Dedifferentiated amniotic fluid mesenchymal stem cell (primary cell): Measurements from ENCODE around the gene TBL1XR1.
A peak's percentile ranks its signal among the peaks of the same experiment; 100 is the strongest.

Source experiments
- DNase-seq: peaks from one replicate; pipeline ENCODE4 v3.0.0-alpha.2; 2016; ENCODE audit errors: extremely low spot score

Gene TBL1XR1

DNA sequence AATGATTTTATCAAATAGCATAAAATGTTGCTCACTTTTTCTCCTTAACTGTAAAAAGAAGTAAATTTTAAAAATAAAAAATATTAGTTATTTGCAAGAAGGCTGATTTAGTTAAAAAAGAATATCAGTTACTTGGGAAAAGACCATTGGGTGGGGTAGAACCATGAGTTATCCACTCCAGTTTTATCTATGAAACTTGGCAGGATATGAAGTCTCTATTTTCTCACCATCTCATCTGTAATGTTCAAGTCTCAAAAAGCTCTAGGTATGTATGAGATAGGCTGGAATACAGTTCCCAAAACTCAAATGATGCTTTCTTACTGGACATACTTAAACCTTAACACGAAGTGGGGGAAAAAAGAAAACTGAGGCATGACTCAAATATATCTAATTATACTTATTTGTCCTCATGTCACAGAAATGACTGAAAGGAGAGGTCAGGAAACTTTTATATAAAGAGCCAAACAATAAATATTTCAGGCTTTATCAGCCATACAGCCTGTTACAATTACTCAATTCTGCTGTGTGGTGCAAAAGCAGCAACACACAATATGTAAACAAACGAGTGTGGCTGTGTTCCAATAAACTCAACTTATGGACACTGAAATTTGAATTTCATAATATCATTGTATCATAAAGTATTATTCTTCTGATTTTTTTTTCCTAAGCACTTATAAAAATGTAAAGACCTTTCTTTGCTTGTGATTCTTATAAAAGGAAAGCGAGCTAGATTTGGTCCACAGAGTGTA lies 131.8 kb downstream of the TBL1XR1 start:
- DNase-seq: no peak

DNA sequence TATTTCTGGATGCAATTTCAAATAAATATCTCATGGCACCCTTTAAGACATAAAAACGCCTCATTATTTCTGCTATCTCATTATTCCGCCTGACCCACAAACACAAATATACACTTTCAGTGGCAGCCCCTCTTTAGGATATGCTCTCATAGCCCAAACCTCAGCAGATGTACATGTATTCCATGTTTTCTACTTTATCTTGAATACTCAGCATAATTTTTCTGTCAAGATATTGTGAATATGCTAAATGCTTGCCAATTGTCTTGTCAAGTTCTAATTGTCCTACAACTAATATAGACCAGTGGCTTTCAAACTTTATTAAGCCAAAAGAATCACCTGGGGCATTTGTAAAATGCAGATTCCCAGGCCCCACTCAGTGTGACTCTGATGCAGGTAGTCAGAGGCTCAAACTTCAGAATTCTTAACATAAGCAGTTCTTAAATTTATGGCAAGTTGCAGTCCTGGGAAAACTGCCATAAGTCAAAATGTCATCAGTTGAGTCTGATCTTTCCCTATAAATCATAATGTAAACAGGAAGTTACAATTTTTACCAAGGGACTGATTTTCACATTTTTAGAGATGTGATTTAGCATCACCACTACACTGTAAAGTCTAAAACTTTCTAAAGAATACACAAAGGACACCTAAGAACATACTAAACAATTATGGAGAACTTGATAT lies 135.1 kb downstream of the TBL1XR1 start:
- DNase-seq: no peak

DNA sequence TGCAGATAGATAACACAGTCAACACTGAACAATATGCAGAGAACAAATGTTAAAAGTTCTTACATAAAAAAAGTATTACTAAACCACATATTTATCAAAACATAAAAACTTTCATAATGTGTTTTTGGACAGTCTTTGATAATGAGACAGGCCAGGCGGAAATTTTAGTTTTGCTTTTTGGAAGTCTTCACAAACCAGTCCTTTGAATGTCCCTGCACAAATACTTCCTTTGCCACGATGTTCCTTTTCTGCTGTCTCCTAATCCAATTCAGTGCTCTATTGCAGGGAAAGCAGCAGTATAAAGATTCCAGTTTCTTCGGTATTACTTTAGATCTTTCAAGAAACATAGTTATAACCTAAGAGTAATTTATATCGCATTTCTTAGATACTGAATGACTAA lies 135.9 kb downstream of the TBL1XR1 start:
- no peak for DNase-seq

DNA sequence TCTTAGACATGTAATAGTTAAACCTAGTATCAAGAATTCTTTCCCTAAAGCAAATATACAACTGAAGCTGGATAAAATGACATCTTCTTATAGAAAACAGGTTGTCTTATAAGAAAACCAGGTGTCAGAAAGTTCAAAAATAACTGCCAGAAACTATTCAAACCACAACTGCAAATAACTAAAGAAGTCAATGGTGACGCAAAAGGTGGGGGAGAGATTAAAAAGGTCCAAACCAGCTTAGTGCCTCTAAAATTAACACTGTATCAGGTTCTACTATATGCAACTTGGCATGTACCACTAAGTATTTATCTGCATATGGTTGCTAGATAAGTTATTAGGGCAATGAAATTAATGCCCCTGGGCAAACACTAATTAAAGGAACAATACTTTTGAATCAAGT lies 136.8 kb downstream of the TBL1XR1 start:
- no peak for DNase-seq

DNA sequence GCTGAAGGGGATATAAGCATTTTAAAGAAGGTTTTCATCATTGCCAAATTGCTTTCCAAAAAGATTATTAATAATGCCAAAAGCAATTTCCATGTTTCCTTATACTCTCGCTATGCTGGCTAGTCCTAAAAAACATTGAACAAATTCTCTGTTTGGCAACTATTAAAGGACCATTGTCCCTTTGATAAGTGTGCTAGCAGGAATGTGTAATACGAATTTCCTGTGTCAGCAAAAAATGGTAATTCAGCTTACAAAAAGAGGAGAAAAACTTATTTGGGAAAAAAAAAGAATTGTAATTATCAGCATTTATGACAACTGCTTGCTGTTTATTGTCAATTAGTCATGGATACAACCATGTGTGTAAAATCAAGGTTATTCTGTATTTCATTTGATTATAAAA lies 138.6 kb downstream of the TBL1XR1 start:
- no peak for DNase-seq

DNA sequence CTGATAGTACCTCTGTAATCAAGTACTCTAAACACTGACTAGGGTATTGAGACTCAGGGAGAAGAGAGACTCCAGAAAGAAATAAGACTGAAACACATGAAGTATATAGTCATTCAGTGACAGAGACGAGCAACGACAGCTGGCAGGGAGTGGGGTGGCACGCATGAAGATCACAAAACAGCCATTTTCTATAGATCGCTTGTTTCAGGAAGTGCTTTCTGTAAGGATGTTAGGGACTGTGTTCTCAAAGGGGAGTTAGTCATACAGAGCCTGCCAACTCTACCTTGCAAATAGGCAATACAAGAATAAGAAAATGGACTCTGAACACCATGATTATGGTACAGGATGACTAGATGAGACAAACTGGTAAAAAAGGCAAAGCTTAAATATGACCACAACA lies 139.5 kb downstream of the TBL1XR1 start:
- DNase-seq: no peak

DNA sequence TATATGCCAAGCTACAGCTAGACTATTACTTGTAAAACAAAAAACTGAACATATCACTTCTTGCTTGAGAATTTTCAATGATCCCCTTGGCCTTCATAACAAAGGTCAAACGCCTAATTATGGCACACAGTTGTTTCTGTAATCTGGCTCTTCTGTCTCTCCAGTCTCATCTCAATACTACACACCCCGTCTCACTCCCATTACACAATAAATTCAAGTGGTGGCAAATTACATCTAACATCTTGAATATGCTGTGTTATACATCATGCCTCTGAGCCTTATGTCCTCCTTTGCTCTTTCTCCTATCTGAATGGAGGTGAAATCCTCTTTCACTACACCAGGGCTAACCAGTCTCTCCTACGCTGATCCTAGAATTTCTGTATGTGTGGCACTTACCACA lies 140.4 kb downstream of the TBL1XR1 start:
- DNase-seq: no peak

DNA sequence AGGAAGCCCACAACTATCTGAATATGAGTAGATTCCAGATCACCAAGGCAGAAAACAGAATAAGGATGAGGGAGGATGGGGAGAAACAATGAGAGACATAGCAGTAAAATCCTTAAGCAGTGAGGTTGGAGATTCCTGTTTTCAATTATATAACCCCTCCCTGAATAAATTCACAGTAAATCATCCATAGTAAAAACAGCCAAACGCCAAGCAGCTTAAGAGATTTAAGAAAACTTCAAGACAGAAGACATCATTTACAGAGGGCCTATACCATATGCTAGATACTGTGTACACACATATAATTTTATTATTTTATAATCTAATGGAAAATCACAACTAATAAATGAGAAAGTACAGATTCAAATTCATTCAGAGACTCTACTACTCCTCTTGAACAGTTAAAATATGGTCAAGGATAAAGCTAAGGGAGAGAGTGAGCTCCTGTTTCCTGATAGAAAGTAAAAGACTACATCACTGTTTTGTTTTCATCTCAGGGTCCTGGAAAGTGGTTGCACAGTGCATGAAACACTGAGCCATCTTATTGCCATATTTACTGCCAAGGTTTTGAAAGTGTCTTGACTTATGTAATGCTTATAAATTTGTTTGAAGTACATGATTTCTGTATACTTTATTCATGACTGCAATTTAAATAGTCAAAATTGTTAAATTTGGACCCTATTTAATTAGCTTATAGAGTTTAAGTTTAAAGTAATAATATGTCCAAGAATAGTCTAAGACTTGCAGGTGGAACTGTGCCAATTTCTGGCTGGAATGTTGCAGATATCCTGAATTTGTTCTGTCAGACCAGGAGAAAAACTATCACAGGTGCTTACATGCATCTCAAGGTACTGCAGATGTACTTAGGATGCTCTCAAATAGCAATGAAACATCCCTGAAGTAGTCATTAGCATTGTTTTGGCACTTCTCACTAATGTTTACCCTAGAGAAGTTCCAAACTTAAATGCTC lies 141.4 kb downstream of the TBL1XR1 start:
- no peak for DNase-seq

DNA sequence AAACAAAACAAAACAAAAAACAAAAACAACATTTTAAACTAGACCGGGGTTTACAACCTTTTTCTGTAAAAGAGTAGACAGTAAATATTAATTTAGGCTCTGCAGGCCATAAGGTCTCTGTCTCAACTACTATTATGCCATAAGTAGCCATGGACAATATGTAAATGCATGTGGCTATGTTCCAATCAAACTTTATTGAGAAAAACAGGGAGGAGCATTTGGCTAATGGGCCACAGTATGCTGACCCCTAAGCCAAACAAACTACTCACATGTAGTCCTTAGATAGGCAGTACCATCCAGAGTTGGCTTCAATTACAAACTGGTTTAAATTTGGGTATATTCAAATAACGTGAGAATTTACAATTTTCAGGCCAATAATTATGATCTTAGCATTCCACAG lies 144.2 kb downstream of the TBL1XR1 start:
- no peak for DNase-seq

DNA sequence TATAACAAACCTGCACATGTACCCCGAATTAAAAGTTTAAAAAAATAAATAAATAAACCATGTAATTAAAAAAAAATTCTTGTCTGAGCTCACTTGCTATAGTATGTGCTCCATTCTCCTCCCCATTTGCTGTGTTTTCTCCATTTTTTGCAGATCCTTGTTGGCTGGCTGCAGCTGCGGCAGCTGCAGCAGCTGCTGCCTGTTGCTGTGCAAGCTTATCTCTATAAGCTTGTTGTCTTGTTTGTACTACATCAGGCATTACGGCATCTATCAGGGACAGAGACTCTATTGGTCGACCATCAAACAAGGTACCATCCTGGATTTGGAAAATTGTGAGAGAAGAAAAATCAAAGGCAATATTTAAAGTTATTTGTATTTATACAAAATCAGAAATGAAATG lies 145.9 kb downstream of the TBL1XR1 start:
- DNase-seq: no peak

DNA sequence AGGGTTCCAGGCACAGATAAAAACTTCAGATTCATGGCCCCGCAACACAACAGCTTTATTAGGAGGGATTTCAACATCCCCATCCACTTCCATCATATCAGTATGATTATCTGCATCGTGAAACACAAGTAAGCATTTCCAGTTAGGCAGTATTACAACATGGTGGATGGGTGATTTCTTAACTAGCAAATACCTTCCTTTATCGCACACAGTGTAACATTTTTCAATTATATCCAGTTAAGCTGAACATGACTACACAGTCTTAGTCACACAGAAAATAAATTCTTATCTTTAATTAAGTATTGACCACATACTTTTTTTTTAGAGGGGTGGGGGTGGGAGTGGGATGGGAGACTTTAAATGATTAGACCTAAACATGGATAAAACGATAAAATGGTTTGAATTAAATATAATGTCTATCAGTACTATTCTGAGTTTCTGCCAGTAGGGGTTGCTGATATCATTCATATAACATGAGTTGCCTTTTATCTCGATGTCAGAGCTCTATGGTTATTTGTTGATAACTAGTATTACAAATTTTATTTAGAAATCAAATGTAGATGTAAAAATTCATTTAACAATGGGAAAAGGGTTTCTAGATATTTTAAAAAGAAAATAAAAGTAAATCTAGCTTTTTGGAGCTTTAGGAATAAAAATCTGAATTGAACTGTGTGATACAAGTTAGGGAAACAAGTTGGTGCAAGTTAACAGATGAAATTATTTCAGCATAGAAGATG lies 146.6 kb downstream of the TBL1XR1 start:
- DNase-seq: peak; percentile 52

DNA sequence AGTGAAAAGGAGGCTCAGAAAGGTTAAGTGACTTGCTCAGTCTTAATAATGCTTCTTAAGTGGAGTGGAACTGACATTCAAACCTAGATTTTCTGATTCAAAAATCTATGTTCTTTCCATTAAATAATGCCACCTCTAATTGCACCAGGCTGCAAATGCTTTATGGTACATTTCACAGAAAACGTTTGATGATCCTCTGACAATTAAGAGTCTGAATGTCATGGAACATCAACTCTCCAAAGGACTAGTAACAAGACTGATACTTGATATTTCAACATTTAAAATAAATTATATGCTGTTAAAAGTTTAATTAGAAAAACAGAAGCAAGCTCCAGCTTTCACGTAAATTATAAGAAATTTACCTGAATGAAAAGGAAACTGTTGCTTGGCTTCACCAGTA lies 151.5 kb downstream of the TBL1XR1 start:
- DNase-seq: no peak

DNA sequence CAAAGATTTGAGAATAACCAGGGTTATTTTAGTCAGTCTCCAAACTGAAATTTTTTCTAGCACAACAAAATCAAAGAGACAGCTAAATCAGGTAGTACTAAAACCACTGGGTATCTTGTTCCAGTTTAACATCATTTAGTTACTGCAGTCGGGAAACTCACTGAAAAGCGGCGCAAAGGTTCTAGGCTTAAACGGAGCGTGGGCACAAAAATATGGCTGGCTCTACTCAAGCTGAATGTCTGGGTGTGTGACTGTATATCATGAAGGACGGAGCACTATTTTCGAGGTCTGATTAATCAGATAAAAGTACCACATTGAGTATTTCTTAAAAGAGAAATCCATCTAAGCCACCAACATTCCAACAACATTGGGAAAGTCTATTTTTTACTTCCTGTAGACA lies 152.1 kb downstream of the TBL1XR1 start:
- no peak for DNase-seq

DNA sequence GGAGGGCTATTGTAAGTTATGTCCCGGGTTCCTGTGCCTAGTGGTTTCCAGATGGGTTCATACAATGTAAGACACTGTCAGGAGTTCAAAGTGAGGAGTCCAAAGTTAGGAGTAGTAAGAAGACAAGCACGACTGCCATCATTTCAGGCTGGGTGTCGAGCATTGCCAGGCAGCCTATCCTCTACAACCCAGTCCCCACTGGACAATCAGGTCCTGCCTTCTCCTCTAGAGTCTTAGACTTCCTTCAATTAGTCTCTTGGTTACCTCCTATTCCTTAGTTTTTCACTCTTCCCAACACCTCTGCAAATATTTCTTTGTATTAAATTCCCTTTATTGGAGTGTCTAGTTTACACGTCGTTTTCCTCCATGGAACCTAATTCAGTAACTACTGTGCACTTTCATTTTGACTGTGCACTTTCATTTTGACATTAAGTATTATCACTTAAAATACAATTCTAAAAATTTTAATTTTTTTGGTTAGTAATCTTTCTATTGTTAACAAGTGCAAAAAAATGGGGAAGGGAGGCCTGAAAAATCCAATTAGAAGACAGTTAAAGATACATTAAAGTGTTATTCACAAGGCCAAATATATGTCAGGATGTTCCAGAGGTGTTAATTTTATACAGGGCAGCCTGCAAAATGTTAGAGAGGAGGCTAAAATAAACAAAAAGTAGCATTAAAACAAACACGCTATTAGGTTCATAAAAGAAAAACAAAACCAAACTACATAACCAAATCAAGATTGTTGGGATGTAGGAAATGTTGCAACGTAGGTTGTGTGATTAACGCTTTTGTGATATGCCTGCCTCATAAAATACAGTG lies 155.3 kb downstream of the TBL1XR1 start:
- no peak for DNase-seq

DNA sequence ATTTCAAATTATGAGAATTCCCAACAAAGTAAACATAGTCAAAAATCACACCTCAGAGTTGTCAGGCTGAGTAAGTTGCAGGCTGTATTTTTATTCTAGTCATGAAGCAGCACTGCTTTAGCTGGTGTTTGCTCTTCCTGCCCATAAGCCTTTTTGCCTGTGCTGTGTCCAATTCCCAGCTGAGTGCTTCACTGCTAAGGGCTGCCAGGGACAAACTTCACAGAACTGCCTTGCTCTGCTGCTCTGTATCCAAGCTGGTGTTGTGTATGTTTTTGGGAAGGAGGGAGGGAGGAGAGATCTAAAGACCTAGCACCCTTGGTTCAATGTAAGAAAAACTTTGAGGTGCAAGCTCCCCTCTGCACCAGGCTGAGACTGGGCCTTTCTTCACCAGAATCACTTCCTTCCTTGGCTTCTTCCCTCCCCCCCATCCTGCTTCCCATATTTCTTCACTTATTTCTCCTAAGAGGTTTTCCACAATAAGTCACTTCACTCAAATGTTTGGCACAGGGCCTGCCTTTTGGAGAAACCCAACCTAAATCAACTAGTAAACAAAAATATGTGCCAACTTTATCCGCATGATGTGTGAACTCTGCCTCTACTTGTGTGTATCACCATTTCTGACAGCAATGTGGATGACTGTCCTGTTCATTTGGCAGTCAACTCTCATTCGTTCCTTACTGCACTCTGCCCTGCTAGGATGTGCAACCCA lies 156.1 kb downstream of the TBL1XR1 start:
- no peak for DNase-seq

DNA sequence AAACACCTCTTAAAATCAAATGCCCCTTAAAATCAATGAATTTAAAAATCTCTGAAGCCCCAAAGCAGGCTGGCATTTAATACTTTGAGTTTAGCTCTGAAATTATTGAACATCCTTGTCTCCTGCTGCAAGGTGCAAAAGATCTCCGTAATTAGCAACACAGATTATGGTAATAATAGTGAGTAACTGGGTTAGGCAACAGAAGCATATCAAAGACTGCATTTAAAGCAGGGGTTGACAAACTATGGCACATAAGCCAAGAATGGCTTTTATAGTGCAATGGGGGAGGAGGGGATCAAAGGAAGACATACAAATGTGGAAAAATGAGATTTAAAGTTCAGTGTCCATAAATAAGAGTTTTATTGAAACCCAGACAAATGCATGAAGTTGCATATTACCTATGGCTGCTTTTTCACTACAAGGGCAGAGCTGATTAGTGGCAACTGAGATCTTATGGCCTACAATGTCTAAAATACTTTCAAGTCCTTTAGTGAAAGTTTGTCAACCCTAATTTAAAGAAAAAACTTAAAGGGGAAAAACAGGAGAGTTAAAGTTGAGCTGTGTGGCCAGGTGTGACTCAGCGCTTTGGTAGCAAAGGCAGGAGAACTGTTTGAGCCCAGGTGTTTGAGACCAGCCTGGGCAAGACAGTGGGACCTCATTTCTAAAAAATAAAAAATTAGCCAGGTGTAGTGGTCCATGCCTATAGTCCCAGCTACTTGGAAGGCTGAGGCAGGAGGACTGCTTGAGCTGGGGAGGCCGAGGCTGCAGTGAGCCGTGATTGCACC lies 157.6 kb downstream of the TBL1XR1 start:
- no peak for DNase-seq

DNA sequence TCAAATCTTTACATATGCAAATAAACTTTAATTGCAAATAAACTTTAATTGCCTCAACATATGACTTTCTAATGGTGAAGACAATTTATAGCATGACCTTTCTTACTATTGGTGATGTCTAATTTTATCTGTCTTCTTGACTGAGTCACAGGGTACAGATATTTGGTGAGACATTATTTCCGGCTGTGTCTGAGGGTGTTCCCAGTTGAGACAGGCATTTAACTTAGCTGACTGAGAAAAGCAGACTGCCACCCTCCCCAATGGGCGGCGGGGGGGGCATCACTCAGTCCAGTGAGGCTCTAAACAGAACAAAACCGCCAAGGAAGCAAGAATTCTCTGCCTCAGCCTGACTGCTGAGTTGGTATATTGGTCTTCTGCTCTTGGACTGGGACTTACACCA lies 160.0 kb downstream of the TBL1XR1 start:
- no peak for DNase-seq

DNA sequence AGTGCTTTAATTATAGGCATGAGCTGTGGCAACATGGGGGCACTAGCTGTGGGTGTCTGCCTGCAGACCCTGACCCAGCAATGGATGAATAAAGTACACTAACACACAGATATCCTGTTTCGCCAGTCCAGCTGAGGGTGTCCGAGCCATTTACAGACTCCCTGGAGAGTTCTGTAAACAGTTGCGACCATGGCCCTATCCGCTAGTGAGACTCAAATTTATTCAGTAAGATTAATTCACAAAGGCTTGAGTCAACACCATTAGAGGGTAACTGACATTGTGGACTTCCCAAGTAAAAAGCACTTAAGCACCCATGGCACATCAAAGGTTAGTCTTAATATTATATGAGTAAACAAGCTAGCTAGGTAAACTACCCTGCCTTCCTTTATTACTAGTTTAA lies 161.6 kb downstream of the TBL1XR1 start:
- no peak for DNase-seq

DNA sequence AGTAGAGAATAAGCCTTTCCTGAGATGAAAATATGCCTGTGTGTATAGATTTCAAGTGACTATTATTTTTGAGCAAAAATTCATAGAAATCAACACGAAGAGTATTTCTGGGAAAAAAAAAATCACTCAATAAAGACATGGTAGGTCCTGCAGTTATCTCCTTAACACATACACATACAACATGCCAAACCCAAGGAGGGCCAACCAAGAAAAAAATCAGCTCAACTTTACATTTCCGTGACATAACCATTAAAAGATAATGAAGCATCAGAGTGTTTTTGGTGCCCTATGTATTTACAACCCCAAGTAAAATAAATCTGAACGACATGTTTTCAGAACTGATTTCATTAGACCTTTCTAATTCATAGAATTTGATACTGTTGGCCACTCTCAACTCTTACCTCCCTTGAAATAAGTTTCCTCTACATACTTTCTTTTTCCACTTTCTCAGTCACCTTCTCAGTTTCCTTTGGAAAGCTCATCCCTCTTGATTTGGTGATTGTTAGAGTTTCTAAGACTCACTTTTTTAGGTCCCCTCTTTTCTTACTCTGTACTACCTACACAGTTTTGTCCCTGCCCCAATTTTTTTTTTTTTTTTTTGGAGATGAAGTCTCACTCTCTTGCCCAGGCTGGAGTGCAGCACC lies 162.3 kb downstream of the TBL1XR1 start:
- no peak for DNase-seq
